ENCODE measurements around the gene WDR81. TPM values are rescaled to one million over a fixed set of nuclear protein-coding genes. Genes with fewer than 3 reads are reported as not detected.
A peak's percentile ranks its signal among the peaks of the same experiment; 100 is the strongest.
"Not testable (repeated sequence)": the region's sequence is repeated elsewhere in the genome, so short reads cannot be mapped to it uniquely, and the experiment has no call there.

Gene WDR81
- polyA plus RNA-seq, 1 donor from 2014 or later = 21.6 TPM

- peak overlapping the region; percentile 69 to 94 (median 80) for H3K27ac Mint-ChIP-seq
- H3K4me1 Mint-ChIP-seq = peaks cover 5 to 22% (median 18%) of the 10 kb centered on the region in 3 donors
- H3K27me3 Mint-ChIP-seq = no peaks in the 10 kb centered on the region
- peak overlapping the region in 3 of 4 donors; percentile 2 to 51 (median 38) for H3K4me3 Mint-ChIP-seq
- peaks cover 8% of the 10 kb centered on the region for H3K36me3 Mint-ChIP-seq
- H3K9me3 Mint-ChIP-seq = no peaks in the 10 kb centered on the region
These were observed 8.4 kb downstream of the WDR81 start for GRCh38 chr17:1732833-1733321.

DNA sequence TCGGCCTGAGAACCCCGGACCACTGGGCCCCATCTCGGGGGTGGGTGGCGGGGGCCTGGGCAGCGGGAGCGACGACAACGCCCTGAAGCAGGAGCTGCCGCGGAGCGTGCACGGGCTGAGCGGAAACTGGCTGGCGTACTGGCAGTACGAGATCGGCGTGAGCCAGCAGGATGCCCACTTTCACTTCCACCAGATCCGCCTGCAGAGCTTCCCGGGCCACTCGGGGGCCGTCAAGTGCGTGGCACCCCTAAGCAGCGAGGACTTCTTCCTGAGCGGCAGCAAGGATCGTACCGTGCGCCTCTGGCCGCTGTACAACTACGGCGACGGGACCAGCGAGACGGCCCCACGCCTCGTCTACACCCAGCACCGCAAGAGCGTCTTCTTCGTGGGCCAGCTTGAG is 9.3 kb downstream of the WDR81 start:
- Mint-ChIP-seq H3K27me3 (no peaks in the 10 kb centered on the region), H3K4me1 (peaks cover 5 to 17% (median 16%) of the 10 kb centered on the region in 3 donors), H3K4me3 (peak overlapping the region; percentile 32 to 85 (median 52)), H3K27ac (peak overlapping the region; percentile 39 to 81 (median 57)), H3K36me3 (peaks cover 8% of the 10 kb centered on the region), H3K9me3 (no peaks in the 10 kb centered on the region)

DNA sequence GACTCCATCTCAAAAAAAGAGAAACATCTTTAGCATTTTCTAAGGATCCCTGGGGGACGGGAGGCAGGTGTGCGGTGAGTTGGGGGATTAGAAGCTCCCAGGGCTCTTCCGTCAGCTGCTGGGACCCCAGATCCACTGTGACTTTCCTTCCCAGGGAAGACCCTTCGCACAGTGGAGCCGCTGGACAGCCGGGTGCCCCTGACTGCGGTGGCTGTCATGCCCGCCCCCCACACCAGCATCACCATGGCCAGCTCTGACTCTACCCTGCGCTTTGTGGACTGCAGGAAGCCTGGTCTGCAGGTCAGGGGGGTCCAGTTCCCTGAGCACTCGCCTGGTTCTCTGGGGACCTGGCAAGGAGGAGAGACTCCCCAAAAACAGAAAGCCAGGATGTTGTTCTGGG is 10.9 kb downstream of the WDR81 start:
- no peak overlapping the region for H3K27ac Mint-ChIP-seq
- peak overlapping the region in 2 of 4 donors; percentile 8 to 32 for H3K4me3 Mint-ChIP-seq
- no peaks in the 10 kb centered on the region for H3K9me3 Mint-ChIP-seq
- peaks cover 5 to 11% (median 9%) of the 10 kb centered on the region in 3 donors for H3K4me1 Mint-ChIP-seq
- no peaks in the 10 kb centered on the region for H3K27me3 Mint-ChIP-seq
- H3K36me3 Mint-ChIP-seq = peaks cover 8% of the 10 kb centered on the region

- Mint-ChIP-seq H3K27ac (no peak overlapping the region), H3K9me3 (no peaks in the 10 kb centered on the region), H3K4me3 (peak overlapping the region in 1 of 4 donors; percentile 8), H3K27me3 (no peaks in the 10 kb centered on the region), H3K4me1 (peaks cover 5 to 11% (median 9%) of the 10 kb centered on the region in 3 donors), H3K36me3 (peaks cover 8% of the 10 kb centered on the region)
These were observed 11.4 kb downstream of the WDR81 start for GRCh38 chr17:1735834-1736347.

- Mint-ChIP-seq H3K36me3 (peaks cover 8% of the 10 kb centered on the region), H3K4me3 (no peak overlapping the region), H3K9me3 (no peaks in the 10 kb centered on the region), H3K27ac (no peak overlapping the region), H3K27me3 (no peaks in the 10 kb centered on the region), H3K4me1 (peaks cover 5 to 11% (median 9%) of the 10 kb centered on the region in 3 donors)
These were observed 12.1 kb downstream of the WDR81 start for GRCh38 chr17:1736348-1737281.

DNA sequence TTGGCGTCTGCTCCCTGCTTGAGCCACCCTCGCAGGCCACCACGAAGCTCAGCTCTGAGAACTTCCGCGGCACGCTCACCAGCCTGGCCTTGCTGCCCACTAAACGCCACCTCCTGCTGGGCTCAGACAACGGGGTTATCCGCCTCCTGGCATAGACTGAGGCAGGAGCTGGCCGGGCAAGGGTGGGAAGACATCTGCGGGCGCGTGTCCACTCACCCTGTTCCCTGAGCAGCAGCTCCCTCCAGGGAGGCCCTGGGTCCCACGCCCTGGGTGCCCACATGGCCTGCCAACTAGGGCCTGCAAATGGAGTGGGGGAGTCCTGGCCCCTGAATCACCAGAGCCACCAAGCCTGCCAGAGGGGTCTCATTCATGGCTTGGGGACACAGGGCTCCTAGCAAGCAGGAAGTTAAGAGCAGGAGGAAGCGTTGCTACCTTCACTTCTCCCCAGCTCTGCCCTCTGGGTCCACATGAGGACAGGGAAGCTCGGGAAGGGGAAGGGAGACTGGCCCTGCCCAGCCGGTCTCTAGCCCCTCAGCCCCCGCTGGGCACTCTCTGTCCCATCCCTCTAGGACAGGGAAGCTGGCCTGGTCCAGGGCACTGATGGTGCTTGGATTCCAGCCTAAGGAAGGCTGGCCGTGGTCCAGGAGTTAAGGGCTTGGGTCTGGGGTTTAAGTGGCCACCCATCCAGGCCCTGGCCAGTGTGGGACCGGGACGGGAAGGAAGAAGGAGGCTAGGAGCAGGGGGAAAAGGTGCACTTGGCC is 13.2 kb downstream of the WDR81 start:
- no peaks in the 10 kb centered on the region for H3K9me3 Mint-ChIP-seq
- no peak overlapping the region for H3K4me3 Mint-ChIP-seq
- H3K36me3 Mint-ChIP-seq = peaks cover 8% of the 10 kb centered on the region
- no peaks in the 10 kb centered on the region for H3K27me3 Mint-ChIP-seq
- H3K4me1 Mint-ChIP-seq = peaks cover 5 to 9% (median 7%) of the 10 kb centered on the region in 3 donors
- no peak overlapping the region for H3K27ac Mint-ChIP-seq

DNA sequence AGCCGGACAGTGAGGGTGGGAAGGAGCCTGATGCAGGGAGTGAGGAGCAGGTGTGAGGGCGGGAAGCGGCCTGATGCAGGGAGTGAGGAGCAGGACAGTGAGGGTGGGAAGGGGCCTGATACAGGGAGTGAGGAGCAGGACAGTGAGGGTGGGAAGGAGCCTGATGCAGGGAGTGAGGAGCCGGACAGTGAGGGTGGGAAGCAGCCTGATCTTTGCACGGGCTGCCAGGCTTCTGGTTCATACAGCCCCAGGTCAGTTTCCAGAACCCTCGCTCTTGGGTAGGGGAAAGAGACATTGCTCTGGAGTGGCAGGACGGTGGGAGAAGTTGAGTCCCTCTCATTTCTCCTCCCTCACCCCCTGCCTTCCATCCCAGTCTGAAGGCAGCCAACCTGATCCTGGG is 17.4 kb downstream of the WDR81 start:
- H3K27ac Mint-ChIP-seq, H3K4me3 Mint-ChIP-seq, H3K27me3 Mint-ChIP-seq, H3K36me3 Mint-ChIP-seq, H3K9me3 Mint-ChIP-seq, H3K4me1 Mint-ChIP-seq: not testable (repeated sequence)

DNA sequence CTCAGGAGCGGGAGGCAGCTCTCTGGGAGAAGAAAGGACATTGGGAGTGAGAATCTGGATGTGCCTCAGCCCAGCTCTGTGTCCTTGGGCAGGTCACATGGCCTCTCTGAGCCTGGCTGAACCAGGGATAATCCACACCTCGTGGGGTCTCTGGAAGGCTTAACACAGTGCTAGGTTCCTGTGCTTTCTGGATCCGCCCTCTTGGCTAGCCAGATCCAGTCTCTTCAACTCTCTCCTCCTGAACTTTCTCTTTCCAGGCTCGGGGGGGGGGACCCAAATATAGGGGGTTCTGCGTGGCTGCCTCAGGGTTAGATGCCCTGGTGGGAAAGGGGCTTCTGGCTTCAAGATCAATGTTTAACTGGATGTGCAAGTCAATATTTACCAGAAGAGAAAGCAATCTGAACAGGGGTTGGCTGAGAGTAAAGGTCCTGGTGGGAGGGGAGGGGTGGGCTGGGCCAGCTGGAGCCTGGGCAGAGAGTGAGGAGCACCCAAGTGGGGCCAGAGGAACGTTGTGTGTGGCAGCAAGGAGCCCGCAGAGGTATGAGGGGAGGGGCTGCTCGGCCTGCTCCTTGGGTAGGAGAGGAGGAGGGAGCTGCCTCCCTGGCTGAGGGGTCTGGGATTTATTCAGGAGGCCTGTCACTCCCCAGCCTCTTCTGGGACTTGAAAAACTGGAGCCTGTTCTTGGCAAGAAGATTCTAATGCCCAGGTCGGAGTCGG is 18.0 kb downstream of the WDR81 start, which contains the start of gene SERPINF2:
Gene SERPINF2, plus strand, starts transcription at position 501 of the 717 bp plus-strand sequence. CDS start 2,125 bp downstream, outside the sequence.
- H3K27ac Mint-ChIP-seq = peak within 1 kb of the TSS in 1 of 3 donors; percentile 19

GRCh38 chr17:1743088-1743439 is 18.6 kb downstream of the WDR81 start:
- H3K27ac Mint-ChIP-seq = no peak overlapping the region
- no peak overlapping the region for H3K4me3 Mint-ChIP-seq
- no peaks in the 10 kb centered on the region for H3K4me1 Mint-ChIP-seq
- H3K27me3 Mint-ChIP-seq = peaks cover 1% of the 10 kb centered on the region
- H3K36me3 Mint-ChIP-seq = no peaks in the 10 kb centered on the region
- H3K9me3 Mint-ChIP-seq = no peaks in the 10 kb centered on the region

More for the DNA sequence above, 18.0 kb downstream of the WDR81 start, which contains the start of gene SERPINF2:
- H3K4me1 Mint-ChIP-seq = no peaks in the 10 kb centered on the region
- no peak within 1 kb of the TSS for H3K4me3 Mint-ChIP-seq
- H3K36me3 Mint-ChIP-seq = no peaks in the 10 kb centered on the region
- H3K9me3 Mint-ChIP-seq = no peaks in the 10 kb centered on the region
- peaks cover 1% of the 10 kb centered on the region for H3K27me3 Mint-ChIP-seq

GRCh38 chr17:1744551-1745512 is 20.3 kb downstream of the WDR81 start:
- H3K27me3 Mint-ChIP-seq = peaks cover 1% of the 10 kb centered on the region
- peaks cover 0 to 2% (median 0%) of the 10 kb centered on the region in 3 donors for H3K4me1 Mint-ChIP-seq
- peak overlapping the region in 1 of 3 donors; percentile 23 for H3K27ac Mint-ChIP-seq
- H3K4me3 Mint-ChIP-seq = no peak overlapping the region
- H3K9me3 Mint-ChIP-seq = no peaks in the 10 kb centered on the region
- no peaks in the 10 kb centered on the region for H3K36me3 Mint-ChIP-seq

DNA sequence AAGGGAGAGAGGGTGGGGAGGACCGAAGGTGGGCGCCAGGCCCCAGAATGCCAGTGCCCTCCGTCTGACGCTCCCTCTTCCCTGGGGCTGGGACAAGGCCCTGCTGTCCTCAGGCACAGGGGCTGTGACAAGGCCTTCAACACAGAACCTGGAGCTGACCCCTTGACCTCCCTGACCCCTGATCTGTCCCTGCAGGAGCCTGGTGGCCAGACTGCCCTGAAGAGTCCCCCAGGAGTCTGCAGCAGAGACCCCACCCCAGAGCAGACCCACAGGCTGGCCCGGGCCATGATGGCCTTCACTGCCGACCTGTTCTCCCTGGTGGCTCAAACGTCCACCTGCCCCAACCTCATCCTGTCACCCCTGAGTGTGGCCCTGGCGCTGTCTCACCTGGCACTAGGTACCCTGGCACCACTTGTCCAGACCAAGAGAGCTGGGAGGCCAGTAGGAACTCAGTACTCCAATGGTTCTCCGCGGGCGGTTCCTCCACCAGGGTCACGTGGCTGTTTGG is 21.1 kb downstream of the WDR81 start:
- Mint-ChIP-seq H3K27me3 (peaks cover 1% of the 10 kb centered on the region), H3K27ac (no peak overlapping the region), H3K36me3 (no peaks in the 10 kb centered on the region), H3K9me3 (no peaks in the 10 kb centered on the region), H3K4me1 (peaks cover 0 to 2% (median 0%) of the 10 kb centered on the region in 3 donors), H3K4me3 (no peak overlapping the region)

GRCh38 chr17:1746975-1747543 is 22.6 kb downstream of the WDR81 start:
- Mint-ChIP-seq H3K4me3 (no peak overlapping the region), H3K9me3 (no peaks in the 10 kb centered on the region), H3K27me3 (peaks cover 1% of the 10 kb centered on the region), H3K27ac (no peak overlapping the region), H3K36me3 (no peaks in the 10 kb centered on the region), H3K4me1 (peaks cover under 1 to 2% (median under 1%) of the 10 kb centered on the region in 3 donors)

GRCh38 chr17:1750628-1751027 is 26.1 kb downstream of the WDR81 start:
- no peaks in the 10 kb centered on the region for H3K9me3 Mint-ChIP-seq
- H3K27ac Mint-ChIP-seq = no peak overlapping the region
- peaks cover 1% of the 10 kb centered on the region for H3K27me3 Mint-ChIP-seq
- H3K4me1 Mint-ChIP-seq = peaks cover 8 to 9% (median 8%) of the 10 kb centered on the region in 3 donors
- peak overlapping the region in 1 of 4 donors; percentile 8 for H3K4me3 Mint-ChIP-seq
- no peaks in the 10 kb centered on the region for H3K36me3 Mint-ChIP-seq
